T47D (cell line): ENCODE results near the gene TTLL9.
A peak's percentile ranks its signal among the peaks of the same experiment; 100 is the strongest.

Source experiments
- DNase-seq, 2 experiments: peaks; one replicate each; pipeline versions ENCODE4 v3.0.0 to v3.0.0-alpha.2; 2011 to 2012; ENCODE audit warnings: low read depth in 1 of 2, low spot score in 1 of 2
- JUND ChIP-seq: IDR thresholded peaks from 2 replicates; pipeline ENCODE4 v1.6.1; 2012; ENCODE audit warnings: low read depth
- in situ Hi-C: cut with HindIII; loops from 2 replicates; pipeline ENCODE4 v1.10.0; 2016; ENCODE audit warnings: low sequenced_read_pairs, low pct_unique_long_range_greater_than_20kb

The TTLL9 gene

DNA sequence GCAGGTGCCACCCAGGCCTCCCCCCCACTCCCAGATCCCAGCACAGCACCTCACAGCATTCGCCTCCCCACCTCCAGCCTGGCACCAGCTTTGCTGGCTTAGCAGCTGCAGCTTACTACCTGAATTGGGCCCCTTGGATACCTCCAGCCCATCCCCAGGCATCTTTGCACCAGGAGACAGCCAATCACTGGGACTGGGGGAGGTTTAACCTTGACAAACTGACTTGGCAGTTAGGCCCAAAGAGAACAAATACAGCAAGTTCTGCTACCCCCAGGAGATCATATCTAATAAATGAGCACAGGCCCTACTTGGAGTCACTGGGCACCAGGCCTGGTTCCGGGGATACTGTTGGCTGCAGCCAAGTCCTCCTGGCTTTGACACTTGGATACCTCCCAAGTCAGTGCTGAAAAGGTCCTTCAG is 72.6 kb downstream of the TTLL9 start:
- peak; percentile 24 to 66 for DNase-seq
- TF ChIP-seq JUND: no peak
- in situ Hi-C loops: loop anchor here (5.0 kb wide), 1 partner anchor 79 kb away; no protein-coding TSS in a partner anchor

DNA sequence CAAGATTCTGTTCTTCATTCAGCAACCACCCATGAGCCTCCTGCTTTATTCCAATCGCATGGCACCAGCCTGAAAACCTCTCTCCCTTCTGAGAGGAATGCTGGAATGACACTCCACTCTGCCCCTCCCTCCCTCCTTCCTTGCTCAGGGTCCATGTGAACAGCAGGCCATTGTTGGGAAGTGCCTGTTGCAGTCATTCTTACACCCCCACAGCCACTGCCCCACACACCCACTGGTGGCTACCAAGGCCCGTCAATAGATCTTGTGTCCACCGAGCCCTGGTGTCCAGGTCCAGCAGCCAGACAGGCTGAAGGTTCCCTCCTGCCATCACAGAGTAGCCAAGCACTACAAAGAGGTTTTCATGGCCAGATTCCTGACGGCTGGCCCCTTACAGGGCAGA is 74.9 kb downstream of the TTLL9 start:
- TF ChIP-seq JUND: no peak
- DNase-seq: no peak
- in situ Hi-C loops: no loop called here

DNA sequence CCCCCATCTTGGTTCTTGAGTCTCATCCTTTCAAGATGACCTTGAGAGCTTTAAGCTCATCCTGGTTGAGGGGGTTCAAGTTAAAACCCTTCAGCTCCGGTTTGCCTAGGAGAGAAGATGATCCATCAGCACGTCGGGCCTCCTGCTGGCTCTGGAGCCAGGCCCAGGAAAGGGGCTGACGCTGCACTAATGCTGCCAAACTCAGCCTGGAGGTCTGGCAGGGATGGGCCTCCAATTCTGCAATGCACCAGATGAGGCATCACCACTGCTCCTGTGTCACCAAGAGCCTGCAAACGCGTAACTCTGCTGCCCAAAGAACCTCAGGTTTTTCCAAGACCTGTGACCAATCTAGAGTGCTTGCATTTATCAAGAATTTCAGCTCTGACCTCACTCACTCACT is 75.4 kb downstream of the TTLL9 start:
- in situ Hi-C loops: no loop called here
- TF ChIP-seq JUND: no peak
- DNase-seq: no peak

DNA sequence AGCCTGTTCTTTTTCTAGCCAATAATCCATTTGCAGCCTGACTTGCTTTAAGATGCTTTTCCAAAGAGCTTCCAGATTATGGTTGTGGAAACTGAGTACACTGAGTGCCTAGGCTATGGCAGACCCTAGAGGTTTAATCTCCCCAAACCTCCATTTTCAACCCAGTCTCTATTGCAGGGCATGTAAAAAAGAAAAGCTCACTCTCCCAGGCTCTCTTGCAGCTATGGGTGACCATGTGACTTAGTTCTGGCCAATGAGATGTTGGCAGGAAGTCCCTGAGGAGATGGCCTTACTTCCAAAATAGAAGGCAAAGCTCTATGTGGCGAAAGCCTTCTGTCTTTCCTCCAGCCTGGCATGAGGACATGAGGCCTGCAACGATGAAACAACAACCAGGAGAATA is 77.6 kb downstream of the TTLL9 start:
- in situ Hi-C loops: no loop called here
- TF ChIP-seq JUND: no peak
- no peak for DNase-seq

DNA sequence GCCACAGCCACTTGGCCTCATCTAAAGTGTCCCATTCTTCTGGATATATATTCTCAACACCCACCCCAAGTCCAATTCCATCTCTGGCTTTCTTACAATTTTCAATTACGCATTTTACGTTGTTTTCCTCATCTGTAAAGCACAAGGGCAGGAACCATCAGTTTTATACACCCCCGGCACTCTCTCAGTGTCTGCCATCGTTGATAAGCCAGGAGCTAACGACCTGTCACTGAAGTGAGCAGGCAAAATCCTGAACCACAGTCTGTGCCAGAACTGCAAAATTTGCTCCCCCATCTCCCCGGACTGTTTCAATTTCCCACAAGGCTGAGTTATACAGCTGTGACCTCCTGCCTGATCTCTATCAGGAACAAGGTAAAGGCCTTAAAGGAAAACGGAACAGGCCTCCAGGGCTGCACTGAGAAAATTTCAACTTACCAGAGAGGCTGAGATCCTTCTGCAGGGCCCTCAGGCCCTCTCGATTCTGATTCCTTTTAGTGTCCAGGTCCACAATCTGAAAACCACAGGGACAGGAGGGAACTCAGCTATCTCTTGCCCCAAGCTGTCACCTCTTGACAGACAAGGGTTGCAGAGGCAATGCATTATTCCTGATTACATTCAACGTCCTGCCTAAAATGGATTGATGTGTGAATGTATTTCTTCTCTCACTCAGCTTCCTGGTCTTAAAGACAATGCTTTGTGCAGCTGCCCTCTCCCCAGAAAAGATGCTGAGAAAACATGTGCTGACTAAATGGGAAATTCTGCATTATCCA is 79.6 kb downstream of the TTLL9 start:
- no peak for TF ChIP-seq JUND
- in situ Hi-C loops: no loop called here
- DNase-seq: no peak

DNA sequence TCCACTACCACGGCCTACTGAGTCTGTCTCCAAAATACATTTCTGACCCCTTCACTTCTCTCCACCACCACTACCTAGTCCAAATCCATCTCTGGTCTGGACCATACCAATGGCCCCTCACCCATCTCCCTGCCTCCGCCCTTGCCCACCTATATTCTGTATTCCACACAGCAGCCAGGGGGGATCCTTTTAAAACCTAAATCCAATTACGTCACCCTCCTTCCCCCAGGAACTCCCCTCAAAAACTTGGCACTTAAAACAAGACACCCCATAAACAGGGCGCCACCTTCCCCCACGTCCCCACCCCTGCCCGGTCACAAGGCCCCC is 80.7 kb downstream of the TTLL9 start:
- in situ Hi-C loops: no loop called here
- no peak for DNase-seq
- TF ChIP-seq JUND: no peak

DNA sequence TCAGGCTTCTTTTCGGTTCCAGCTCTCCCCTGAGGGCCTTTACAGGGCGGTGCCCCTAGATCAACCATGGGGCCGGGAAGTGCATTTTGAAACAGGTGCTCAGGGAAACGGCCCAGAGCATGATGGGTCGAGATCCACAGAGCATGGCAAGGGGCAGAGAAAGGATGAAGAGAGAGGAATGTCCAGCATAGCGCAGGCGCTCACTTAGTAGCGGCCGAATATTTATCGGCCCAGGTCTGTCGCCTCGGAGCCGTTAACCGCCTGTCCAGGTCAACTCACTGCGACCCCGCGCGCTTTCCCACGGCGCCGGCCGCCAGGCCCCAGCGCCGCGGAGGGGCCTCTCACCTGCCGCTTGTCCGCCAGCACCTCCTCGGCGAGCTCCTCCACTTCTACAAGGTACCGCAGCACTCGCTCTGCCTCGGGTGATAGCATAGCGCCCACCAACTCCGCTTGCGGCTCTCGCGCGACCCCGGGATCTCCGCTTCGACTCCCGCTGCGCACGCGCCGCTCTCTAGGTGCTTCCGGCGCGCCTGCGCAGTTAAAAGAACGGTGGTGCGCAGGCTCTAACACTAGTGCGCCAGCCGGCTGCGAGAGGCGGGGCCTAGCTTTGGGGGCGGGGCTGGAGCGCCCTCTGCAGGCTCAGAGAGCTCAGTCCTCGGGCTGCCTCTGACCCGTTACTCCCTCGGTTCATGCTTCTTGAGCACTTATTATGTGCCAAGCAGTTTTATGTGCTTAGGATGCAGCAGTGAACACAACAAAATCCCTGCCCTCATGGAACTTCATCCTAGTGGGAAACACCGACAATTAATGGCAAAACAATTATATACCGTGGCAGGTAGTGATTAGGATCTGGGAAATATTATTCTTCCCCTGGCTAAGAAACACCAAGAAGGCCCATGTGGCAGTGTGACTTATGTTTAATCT is 81.4 kb downstream of the TTLL9 start, which contains the start of gene PDRG1:
Gene PDRG1 (minus strand): TSS at position 517 of the 924 bp plus-strand sequence. CDS start 85 bp downstream, at position 432.
- peak; percentile 86 to 98 for DNase-seq
- in situ Hi-C loops: no loop called here
- TF ChIP-seq JUND: no peak

DNA sequence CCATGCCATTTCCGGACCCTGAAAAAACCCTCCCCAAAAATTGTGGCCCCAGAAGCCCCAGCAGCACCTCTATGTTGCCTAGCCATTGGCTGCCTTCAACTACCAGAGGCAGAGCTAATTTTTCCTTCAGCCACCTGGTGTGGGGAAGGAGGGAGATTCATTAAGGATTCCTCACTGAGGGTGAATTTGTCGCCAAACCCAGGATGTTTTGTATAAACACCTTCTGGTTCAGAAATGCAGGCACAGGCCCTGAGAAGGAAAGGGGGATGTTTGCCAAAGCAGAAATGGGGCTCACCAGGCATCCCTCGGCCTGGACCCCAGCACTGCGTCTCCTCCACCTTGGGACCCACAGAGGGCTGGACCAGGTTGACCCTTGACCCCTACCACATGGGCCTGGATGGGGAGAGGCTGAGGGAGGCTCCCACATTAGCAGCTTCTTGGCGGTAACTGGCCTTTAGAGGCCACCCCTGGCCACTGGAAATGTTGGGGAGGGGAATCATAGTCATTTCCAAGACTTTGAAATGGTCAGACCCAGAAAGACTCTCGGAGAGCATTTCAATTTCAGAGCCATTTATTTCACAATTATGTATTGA is 83.2 kb downstream of the TTLL9 start:
- TF ChIP-seq JUND: no peak
- in situ Hi-C loops: no loop called here
- no peak for DNase-seq

DNA sequence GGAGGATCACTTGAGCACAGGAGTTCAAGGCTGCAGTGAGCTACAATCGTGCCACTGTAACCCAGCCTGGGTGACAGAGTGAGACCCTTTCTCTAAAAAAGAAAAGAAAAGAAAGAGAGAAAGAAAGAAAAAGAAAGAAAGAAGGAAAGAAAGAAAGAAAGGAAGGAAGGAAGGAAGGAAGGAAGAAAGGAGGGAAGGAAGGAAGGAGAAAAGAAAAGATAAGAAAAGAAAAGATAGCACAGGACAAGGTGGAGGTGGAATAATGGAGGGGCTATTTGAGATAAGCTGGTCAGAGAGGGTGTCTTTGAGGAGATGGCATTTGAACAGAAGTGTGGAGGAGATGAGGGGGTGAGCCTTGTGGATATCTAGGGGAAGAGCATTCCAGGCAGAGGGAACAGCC is 84.1 kb downstream of the TTLL9 start:
- no peak for TF ChIP-seq JUND
- no peak for DNase-seq
- in situ Hi-C loops: no loop called here

DNA sequence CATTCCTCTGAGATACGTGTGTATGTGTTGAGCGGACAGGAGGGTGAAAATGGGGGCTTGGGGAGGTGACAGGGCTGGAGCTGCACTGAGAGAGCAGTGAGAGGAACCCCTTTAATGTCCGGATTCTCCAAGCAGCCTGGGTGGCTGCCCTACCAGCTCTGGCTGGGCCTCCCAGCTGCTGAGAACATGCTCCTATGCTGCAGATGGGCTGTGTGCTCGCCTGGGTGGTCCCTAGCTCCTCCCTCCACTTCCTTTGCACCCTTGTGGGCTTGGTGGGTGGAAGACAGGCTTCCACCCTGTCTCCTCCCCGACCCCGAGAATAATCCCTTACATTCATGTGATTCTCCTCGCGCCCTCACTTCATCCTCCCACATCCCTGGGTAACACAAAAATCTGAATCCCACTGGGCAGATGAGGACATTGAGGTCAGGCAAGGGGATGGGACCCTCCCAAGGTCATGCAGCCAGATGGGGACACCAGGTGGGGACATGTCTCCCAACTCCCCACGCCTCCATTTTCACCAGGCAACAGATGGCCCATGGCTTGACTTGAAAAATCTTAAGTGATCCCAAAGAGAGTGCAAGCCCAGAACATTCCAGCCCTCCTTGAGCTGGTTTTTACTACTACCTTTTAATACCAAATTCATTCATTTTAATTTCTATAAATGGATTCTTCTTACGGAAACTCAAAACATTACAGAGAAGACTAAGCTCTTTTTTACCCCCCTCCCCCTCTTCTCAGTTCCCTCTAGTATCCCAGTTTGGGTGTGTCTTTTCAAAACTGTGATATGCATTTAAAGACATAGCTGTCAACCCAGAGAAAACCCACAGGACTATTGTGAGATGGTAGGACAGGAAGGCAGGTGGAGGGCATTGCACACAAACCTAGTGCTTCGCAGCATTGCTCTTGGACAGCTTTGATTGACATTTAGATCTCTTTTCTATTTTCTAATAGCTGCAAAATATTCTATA is 86.4 kb downstream of the TTLL9 start:
- no peak for TF ChIP-seq JUND
- DNase-seq: no peak
- in situ Hi-C loops: no loop called here

DNA sequence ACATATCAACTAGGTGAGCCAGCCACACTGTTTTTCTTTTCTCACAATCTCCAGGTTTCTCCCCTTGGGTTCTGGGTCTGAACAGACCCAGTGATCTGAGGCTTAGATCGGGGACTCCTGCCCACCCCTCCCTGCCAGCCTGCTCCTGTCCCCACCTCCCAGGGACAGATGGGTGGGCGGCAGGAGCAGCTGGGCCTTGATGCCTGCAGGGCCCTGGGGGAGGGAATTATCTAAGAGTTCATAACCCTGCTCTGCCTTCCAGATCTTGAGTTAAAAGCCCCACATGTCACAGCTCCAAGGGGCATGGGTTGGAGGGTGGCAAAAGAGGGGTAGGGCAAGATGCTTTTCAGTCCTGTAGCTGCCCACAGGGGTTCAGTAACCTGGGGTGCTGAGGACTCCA is 92.3 kb downstream of the TTLL9 start:
- no peak for TF ChIP-seq JUND
- in situ Hi-C loops: no loop called here
- DNase-seq: no peak

DNA sequence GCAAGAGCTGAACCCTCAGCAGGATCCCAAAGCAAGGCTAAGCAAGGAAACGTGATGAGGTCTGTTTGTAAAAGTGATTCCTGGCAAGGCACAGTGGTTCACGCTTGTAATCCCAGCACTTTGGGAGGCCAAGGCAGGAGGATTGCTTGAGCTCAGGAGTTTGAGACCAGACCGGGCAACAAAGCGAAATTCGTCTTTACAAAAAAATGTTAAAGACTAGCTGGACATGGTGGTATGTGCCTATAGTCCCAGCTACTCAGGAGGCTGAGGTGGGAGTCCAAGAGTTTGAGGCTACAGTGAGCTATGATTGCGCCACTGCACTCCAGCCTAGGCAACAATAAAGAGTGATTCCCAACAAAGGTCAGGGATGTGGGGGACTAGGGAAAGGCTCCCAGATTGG is 93.5 kb downstream of the TTLL9 start:
- in situ Hi-C loops: no loop called here
- no peak for TF ChIP-seq JUND

More for the DNA sequence above, 93.5 kb downstream of the TTLL9 start:
- no peak for DNase-seq
